Adipocyte (in vitro differentiated cells): ENCODE measurements around the gene SLC25A21.

Experiments used
- DNase-seq: peaks from one replicate; pipeline ENCODE4 v3.0.0-alpha.2; 2015; ENCODE audit warnings: low read depth
- H3K27me3 ChIP-seq: replicated peaks from 2 replicates; pipeline ENCODE4 v1.7.0; 2013; ENCODE audit warnings: mild to moderate bottlenecking, low read length, moderate library complexity; ENCODE audit not compliant: control insufficient read depth, insufficient read depth
- H3K36me3 ChIP-seq: 2 replicates; pipeline ENCODE4 v1.7.0; 2013; ENCODE audit warnings: low read length, mild to moderate bottlenecking, moderate library complexity; ENCODE audit not compliant: control insufficient read depth, insufficient read depth, severe bottlenecking
- H3K4me1 ChIP-seq: 2 replicates; pipeline ENCODE4 v1.7.0; 2013; ENCODE audit warnings: mild to moderate bottlenecking, low read length, moderate library complexity; ENCODE audit not compliant: control insufficient read depth, insufficient read depth
- H3K4me3 ChIP-seq: 2 replicates; pipeline ENCODE4 v1.7.0; 2013; ENCODE audit warnings: mild to moderate bottlenecking, low read length, moderate library complexity
- H3K9ac ChIP-seq: 2 replicates; pipeline ENCODE4 v1.7.0; 2013; ENCODE audit warnings: mild to moderate bottlenecking, low read length, moderate library complexity
- H3K9me3 ChIP-seq: 2 replicates; pipeline ENCODE4 v1.7.0; 2013; ENCODE audit warnings: mild to moderate bottlenecking, low read length, moderate library complexity; ENCODE audit not compliant: control insufficient read depth

SLC25A21 gene

GRCh38 chr14:36979863-36980262, 192.5 kb downstream of the SLC25A21 start:
- no peak overlapping the region for H3K9ac ChIP-seq
- H3K36me3 ChIP-seq, result no peaks in the 10 kb centered on the region
- peaks cover 15% of the 10 kb centered on the region for H3K4me1 ChIP-seq
- DNase-seq, result no peak
- no peaks in the 10 kb centered on the region for H3K27me3 ChIP-seq
- no peak overlapping the region for H3K4me3 ChIP-seq
- no peaks in the 10 kb centered on the region for H3K9me3 ChIP-seq

DNA sequence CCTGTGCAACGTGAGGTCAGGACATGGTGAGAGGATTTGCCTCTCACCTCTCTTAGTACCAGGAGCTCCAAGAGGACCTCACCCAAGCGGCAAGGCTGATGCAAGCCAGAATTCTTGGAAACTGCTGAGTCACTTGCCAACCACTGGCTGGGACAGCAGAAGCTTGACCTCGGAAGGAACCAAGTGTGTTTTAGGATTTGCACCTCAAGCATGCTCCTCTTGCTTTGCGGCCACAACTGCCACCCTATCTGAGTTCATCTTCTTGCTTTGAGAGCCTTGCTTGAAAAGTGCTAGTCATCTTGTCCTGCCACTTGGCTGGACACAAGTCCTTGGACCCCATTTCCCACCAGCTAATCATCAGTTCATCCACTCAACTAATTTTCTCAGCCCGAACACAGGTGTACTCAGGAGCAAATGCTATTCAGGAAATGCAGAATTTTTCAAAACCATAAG, 195.8 kb downstream of the SLC25A21 start:
- Histone ChIP-seq H3K4me1 (peaks cover 17% of the 10 kb centered on the region), H3K9ac (no peak overlapping the region), H3K4me3 (no peak overlapping the region), H3K36me3 (no peaks in the 10 kb centered on the region), H3K27me3 (no peaks in the 10 kb centered on the region), H3K9me3 (no peaks in the 10 kb centered on the region)
- peak; percentile 40 for DNase-seq

- no peaks in the 10 kb centered on the region for H3K36me3 ChIP-seq
- DNase-seq, result peak; percentile 28
- peaks cover 17% of the 10 kb centered on the region for H3K4me1 ChIP-seq
- H3K4me3 ChIP-seq, result no peak overlapping the region
- no peak overlapping the region for H3K9ac ChIP-seq
- H3K9me3 ChIP-seq, result no peaks in the 10 kb centered on the region
- H3K27me3 ChIP-seq, result no peaks in the 10 kb centered on the region
These were observed 196.6 kb downstream of the SLC25A21 start for GRCh38 chr14:36975834-36976233.

DNA sequence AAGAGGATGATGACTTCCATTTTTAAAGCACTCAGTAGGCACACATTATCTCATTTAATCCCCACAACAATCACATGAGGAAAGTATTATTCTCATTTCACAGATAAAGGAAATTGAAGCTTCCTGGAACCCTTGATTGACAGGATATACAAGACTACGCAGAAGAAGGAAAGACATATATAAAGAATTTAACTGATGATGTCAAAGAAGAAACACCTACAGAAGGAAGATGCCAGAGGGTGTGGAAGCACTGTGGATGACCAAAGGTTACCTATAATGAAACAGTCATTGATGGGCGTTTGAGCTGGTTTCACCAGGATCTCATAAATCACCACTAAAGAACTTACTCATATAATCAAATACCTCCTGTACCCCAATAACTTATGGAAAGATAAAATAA, 197.4 kb downstream of the SLC25A21 start:
- Histone ChIP-seq H3K36me3 (no peaks in the 10 kb centered on the region), H3K4me1 (peaks cover 17% of the 10 kb centered on the region), H3K27me3 (no peaks in the 10 kb centered on the region), H3K9me3 (no peaks in the 10 kb centered on the region), H3K4me3 (no peak overlapping the region), H3K9ac (no peak overlapping the region)
- no peak for DNase-seq

DNA sequence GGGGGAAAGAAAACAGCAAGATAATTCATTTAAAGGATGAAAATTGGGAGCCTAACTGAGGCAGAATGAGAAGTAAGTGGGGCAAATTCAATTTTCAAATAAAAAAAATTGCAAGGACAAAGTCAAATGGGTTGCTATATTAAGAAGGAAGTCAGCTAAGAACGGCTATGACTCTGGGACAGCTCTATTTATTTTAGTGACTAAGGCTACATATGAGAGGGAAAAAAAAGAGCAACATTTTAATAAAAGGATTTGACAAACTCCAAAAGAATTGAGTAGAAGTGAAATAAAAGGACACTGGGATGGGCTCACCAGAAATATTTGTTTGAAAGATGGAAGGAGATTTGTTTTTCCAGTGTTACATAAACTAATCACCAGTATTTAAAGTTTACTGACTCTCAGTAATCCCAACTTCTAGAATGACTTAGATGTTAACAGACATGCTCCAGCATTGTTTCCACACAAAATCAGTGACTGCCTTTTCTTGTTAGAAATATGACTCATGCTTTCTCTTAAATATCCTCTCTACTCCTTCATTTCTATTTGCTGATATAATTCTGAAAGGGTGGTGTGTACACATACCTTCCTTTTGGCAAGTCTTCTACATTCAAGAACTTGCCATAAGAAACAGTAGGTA, 198.5 kb downstream of the SLC25A21 start:
- Histone ChIP-seq H3K9ac (peak overlapping the region; percentile 6), H3K9me3 (no peaks in the 10 kb centered on the region), H3K36me3 (no peaks in the 10 kb centered on the region), H3K27me3 (no peaks in the 10 kb centered on the region), H3K4me3 (no peak overlapping the region), H3K4me1 (peaks cover 17% of the 10 kb centered on the region)
- DNase-seq, result peak; percentile 79

DNA sequence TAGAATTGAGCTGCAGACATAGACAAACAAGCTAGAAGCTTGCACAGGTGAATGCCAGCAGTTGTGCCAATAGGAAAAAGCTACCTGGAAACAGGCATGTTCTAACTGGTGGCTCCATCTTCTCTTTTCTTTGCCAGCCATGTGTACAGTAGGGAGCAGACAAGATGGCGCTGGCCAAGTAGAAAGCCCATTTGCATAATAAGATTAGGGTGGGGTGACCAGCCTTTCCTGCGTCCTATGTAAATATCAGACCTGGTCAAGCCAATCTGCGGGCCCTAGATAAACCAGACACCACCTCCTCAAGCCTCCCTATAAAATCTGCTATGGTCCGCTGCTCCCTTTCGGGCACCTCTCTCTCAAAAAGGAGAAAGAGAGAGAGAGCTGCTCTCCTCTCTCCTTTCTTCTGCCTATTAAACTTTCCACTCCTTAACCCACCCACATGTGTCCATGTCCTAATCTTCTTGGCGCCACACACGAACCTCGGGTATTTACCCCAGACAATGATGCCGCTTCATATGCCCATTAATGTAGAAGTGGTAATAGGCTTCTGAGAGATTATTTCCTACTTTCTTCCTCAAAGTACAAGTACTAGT, 201.0 kb downstream of the SLC25A21 start:
- Histone ChIP-seq H3K27me3 (peaks cover 5% of the 10 kb centered on the region), H3K36me3 (no peaks in the 10 kb centered on the region), H3K4me1 (peaks cover 13% of the 10 kb centered on the region), H3K9me3 (no peaks in the 10 kb centered on the region), H3K9ac (no peak overlapping the region), H3K4me3 (no peak overlapping the region)
- DNase-seq, result no peak

- H3K4me3 ChIP-seq, result no peak overlapping the region
- H3K36me3 ChIP-seq, result no peaks in the 10 kb centered on the region
- no peaks in the 10 kb centered on the region for H3K9me3 ChIP-seq
- no peak overlapping the region for H3K9ac ChIP-seq
- no peak for DNase-seq
- H3K27me3 ChIP-seq, result peaks cover 5% of the 10 kb centered on the region
- H3K4me1 ChIP-seq, result no peaks in the 10 kb centered on the region
These were observed 204.4 kb downstream of the SLC25A21 start for GRCh38 chr14:36967892-36968555.

- no peaks in the 10 kb centered on the region for H3K4me1 ChIP-seq
- H3K9me3 ChIP-seq, result no peaks in the 10 kb centered on the region
- no peak overlapping the region for H3K9ac ChIP-seq
- DNase-seq, result no peak
- H3K36me3 ChIP-seq, result no peaks in the 10 kb centered on the region
- no peak overlapping the region for H3K4me3 ChIP-seq
- H3K27me3 ChIP-seq, result no peaks in the 10 kb centered on the region
These were observed 216.4 kb downstream of the SLC25A21 start for GRCh38 chr14:36955967-36956366.

- Histone ChIP-seq H3K9ac (no peak overlapping the region), H3K4me3 (no peak overlapping the region), H3K4me1 (no peaks in the 10 kb centered on the region), H3K27me3 (no peaks in the 10 kb centered on the region), H3K9me3 (no peaks in the 10 kb centered on the region), H3K36me3 (no peaks in the 10 kb centered on the region)
- DNase-seq, result no peak
These were observed 217.0 kb downstream of the SLC25A21 start for GRCh38 chr14:36955376-36955775.

- no peaks in the 10 kb centered on the region for H3K4me1 ChIP-seq
- H3K27me3 ChIP-seq, result no peaks in the 10 kb centered on the region
- H3K9ac ChIP-seq, result no peak overlapping the region
- H3K9me3 ChIP-seq, result no peaks in the 10 kb centered on the region
- peak; percentile 79 for DNase-seq
- no peak overlapping the region for H3K4me3 ChIP-seq
- H3K36me3 ChIP-seq, result no peaks in the 10 kb centered on the region
These were observed 219.7 kb downstream of the SLC25A21 start for GRCh38 chr14:36952689-36953088.

- Histone ChIP-seq H3K9me3 (no peaks in the 10 kb centered on the region), H3K27me3 (no peaks in the 10 kb centered on the region), H3K4me3 (no peak overlapping the region), H3K9ac (no peak overlapping the region), H3K4me1 (no peaks in the 10 kb centered on the region), H3K36me3 (no peaks in the 10 kb centered on the region)
- no peak for DNase-seq
These were observed 221.0 kb downstream of the SLC25A21 start for GRCh38 chr14:36951380-36951911.
